OCI-LY3 (cell line): ENCODE measurements around the gene DNAJC17.

Experiments used
- EZH2phosphoT487 ChIP-seq: fragments of 200-600 bp; shearing (Covaris generic); IDR thresholded peaks from 2 replicates; pipeline ENCODE4 v1.6.1; 2018; ENCODE audit warnings: antibody characterized with exemption, mixed run types, low read depth
- TF ChIP-seq, protein P1 (sequence below): fragments of 200-600, 300-600 bp; sonication (generic); IDR thresholded peaks from 2 replicates; pipeline ENCODE4 v1.5.1; 2014; ENCODE audit warnings: antibody characterized with exemption, low read length, low read depth

DNA sequence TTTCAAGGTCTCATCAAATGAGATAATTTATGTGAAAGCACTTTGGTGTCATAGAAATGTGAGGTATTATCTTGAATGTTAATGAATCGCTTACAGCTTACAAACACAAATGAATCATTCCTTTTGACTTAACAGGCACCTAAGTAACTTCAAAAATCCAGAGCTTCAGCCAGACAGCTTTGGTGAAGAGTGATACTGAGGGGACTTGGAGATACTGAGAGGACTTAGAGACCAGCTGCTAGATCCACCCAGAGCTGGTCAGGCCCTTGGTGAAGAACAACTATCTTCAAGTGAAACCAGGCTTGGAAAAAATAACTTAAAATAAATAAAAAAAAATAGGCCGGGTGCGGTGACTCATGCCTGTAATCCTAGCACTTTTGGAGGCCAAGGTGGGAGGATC lies 16.6 kb downstream of the DNAJC17 start:
- TF ChIP-seq, protein P1, sequence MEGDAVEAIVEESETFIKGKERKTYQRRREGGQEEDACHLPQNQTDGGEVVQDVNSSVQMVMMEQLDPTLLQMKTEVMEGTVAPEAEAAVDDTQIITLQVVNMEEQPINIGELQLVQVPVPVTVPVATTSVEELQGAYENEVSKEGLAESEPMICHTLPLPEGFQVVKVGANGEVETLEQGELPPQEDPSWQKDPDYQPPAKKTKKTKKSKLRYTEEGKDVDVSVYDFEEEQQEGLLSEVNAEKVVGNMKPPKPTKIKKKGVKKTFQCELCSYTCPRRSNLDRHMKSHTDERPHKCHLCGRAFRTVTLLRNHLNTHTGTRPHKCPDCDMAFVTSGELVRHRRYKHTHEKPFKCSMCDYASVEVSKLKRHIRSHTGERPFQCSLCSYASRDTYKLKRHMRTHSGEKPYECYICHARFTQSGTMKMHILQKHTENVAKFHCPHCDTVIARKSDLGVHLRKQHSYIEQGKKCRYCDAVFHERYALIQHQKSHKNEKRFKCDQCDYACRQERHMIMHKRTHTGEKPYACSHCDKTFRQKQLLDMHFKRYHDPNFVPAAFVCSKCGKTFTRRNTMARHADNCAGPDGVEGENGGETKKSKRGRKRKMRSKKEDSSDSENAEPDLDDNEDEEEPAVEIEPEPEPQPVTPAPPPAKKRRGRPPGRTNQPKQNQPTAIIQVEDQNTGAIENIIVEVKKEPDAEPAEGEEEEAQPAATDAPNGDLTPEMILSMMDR: no peak
- no peak for TF ChIP-seq EZH2phosphoT487
